HuH-7.5 (cell line): ENCODE measurements around the gene PNPLA1.

Experiments used
- DNase-seq: peaks from one replicate; pipeline ENCODE4 v3.0.0; 2011; ENCODE audit warnings: low spot score

PNPLA1 gene

GRCh38 chr6:36285187-36285671 is 15.4 kb downstream of the PNPLA1 start:
- DNase-seq: no peak

GRCh38 chr6:36285797-36286196 is 15.9 kb downstream of the PNPLA1 start:
- DNase-seq: no peak

- DNase-seq: no peak
Observed at GRCh38 chr6:36286858-36287257, 17.0 kb downstream of the PNPLA1 start.

- no peak for DNase-seq
Observed at GRCh38 chr6:36289281-36289878, 19.5 kb downstream of the PNPLA1 start.

GRCh38 chr6:36290668-36291620 is 21.1 kb downstream of the PNPLA1 start:
- DNase-seq: no peak

- no peak for DNase-seq
Observed at GRCh38 chr6:36292170-36292569, 22.3 kb downstream of the PNPLA1 start.

- no peak for DNase-seq
Observed at GRCh38 chr6:36296240-36296639, 26.4 kb downstream of the PNPLA1 start.

GRCh38 chr6:36297051-36297450 is 27.2 kb downstream of the PNPLA1 start:
- DNase-seq: no peak

- DNase-seq: no peak
Observed at GRCh38 chr6:36297511-36297910, 27.7 kb downstream of the PNPLA1 start.

GRCh38 chr6:36298027-36298426 is 28.2 kb downstream of the PNPLA1 start:
- no peak for DNase-seq

GRCh38 chr6:36301085-36301658 is 31.3 kb downstream of the PNPLA1 start:
- no peak for DNase-seq

GRCh38 chr6:36301781-36302180 is 31.9 kb downstream of the PNPLA1 start:
- DNase-seq: no peak

- DNase-seq: peak; percentile 70
Observed at GRCh38 chr6:36302227-36302976, 32.5 kb downstream of the PNPLA1 start.

GRCh38 chr6:36305885-36306284 is 36.0 kb downstream of the PNPLA1 start:
- no peak for DNase-seq

- no peak for DNase-seq
Observed at GRCh38 chr6:36306375-36306774, 36.5 kb downstream of the PNPLA1 start.

GRCh38 chr6:36308514-36308913 is 38.7 kb downstream of the PNPLA1 start:
- no peak for DNase-seq

- no peak for DNase-seq
Observed at GRCh38 chr6:36309203-36309602, 39.3 kb downstream of the PNPLA1 start.

GRCh38 chr6:36309900-36310299 is 40.0 kb downstream of the PNPLA1 start:
- no peak for DNase-seq

GRCh38 chr6:36312854-36313648 is 43.2 kb downstream of the PNPLA1 start:
- DNase-seq: no peak

- DNase-seq: no peak
Observed at GRCh38 chr6:36313649-36313936, 43.7 kb downstream of the PNPLA1 start.

GRCh38 chr6:36314221-36315014 is 44.6 kb downstream of the PNPLA1 start:
- DNase-seq: no peak
